ENCODE measurements around the gene LACTB. TPM values are rescaled to one million over a fixed set of nuclear protein-coding genes. Genes with fewer than 3 reads are reported as not detected.

The LACTB gene
- total and polyA plus RNA-seq, 2 of the 4 experiments (the other 2 are of a cell fraction), result 12.9 to 32.7 TPM

DNA sequence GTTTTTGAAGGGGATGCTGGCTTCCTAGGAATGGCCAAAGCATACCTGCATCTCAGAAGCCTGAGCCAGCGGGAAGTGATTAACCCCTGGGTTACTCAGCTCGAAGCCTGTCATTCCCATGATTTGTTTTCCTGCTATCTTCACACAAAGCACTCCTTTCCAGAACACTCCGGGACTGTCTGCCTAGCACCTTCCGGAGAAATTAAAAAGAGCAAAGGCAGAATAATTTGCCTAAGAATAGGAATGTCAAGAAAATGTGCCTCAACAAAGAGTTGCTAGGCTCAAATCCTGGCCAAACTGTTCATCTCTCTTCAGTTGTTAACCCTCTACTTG is 45.0 kb upstream of the LACTB start:
- Histone ChIP-seq H3K27me3 (ENCODE audit: control insufficient read depth, insufficient read depth, low read length) (no peaks in the 10 kb centered on the region), H4K5ac (ENCODE audit: low read depth, low read length) (no peak overlapping the region), H3K27ac (ENCODE audit: insufficient read depth, low read length) (no peak overlapping the region), H3K4me1 (ENCODE audit: control insufficient read depth, insufficient read depth, low read length) (peaks cover 24% of the 10 kb centered on the region), H2BK5ac (ENCODE audit: low read depth, low read length, poor library complexity, severe bottlenecking) (no peak overlapping the region), H3K4me2 (ENCODE audit: low read depth, low read length) (no peak overlapping the region), H3K4me3 (ENCODE audit: insufficient read depth, low read depth, low read length) (no peak overlapping the region), H4K91ac (ENCODE audit: insufficient read depth, low read depth, low read length) (peak overlapping the region; percentile 12; the same call in 1 of the 2 replicates), H3K18ac (ENCODE audit: low read depth, low read length) (no peak overlapping the region), H3K23ac (ENCODE audit: low read depth, low read length) (0 out of 2 replicates have a peak overlapping the region, but pooled peaks have one; percentile 7), H3K56ac (ENCODE audit: extremely low read depth, insufficient read depth, low read length) (no peak overlapping the region), H2AFZ (replicated peaks; ENCODE audit: low read length, poor library complexity) (no peak overlapping the region), H3K14ac (replicated peaks; ENCODE audit: low read depth, low read length) (no peak overlapping the region), H3K4ac (ENCODE audit: low read depth, low read length) (no peak overlapping the region), H3K79me1 (ENCODE audit: low read depth in 1 of 2, low read length in 2 of 2) (no peaks in the 10 kb centered on the region), H3K9me1 (ENCODE audit: insufficient read depth, low read length) (peaks cover 21% of the 10 kb centered on the region), H2AK5ac (ENCODE audit: low read depth, low read length) (peak overlapping the region; percentile 3; the same call in 1 of the 2 replicates), H2AK9ac (replicated peaks; ENCODE audit: low read depth, low read length, poor library complexity) (no peak overlapping the region), H2BK120ac (ENCODE audit: low read depth, low read length) (no peak overlapping the region), H3K9ac (ENCODE audit: low read depth, low read length) (no peak overlapping the region), H2BK20ac (ENCODE audit: low read depth, low read length) (no peak overlapping the region), H2BK15ac (ENCODE audit: low read depth, low read length) (peak overlapping the region; percentile 23; the same call in 1 of the 3 replicates), H4K8ac (ENCODE audit: low read depth in 2 of 2, low read length in 2 of 2) (no peak overlapping the region), H3K9me3 (ENCODE audit: control insufficient read depth, insufficient read depth, low read length) (no peaks in the 10 kb centered on the region), H3K36me3 (ENCODE audit: control insufficient read depth, insufficient read depth, low read length) (peaks cover 4% of the 10 kb centered on the region), H4K20me1 (ENCODE audit: insufficient read depth, low read length) (peaks cover 19% of the 10 kb centered on the region)
- CTCF ChIA-PET, result interaction anchor here (0.6 kb wide), 1 partner anchor 259 kb away, joined by 3 read pairs; no protein-coding TSS in a partner anchor
- POLR2A ChIA-PET (ENCODE audit: unreplicated experiment), result no interaction called here
- dilution Hi-C loops (cut with HindIII; ENCODE audit: low sequenced_read_pairs, unreplicated experiment) (no loop called here), intact Hi-C loops (cut with micrococcal nuclease) (no loop called here), in situ Hi-C loops (cut with MboI; ENCODE audit: low sequenced_read_pairs) (no loop called here)
- no peak for TF ChIP-seq CHD1 (IDR thresholded peaks at IDR 0.05; ENCODE audit: low read depth, low read length)
- TF ChIP-seq RAD21 (IDR thresholded peaks at IDR 0.05; ENCODE audit: low read length), result no peak
- no peak for TF ChIP-seq BHLHE40 (IDR thresholded peaks at IDR 0.05; ENCODE audit: low read depth, low read length)
- TF ChIP-seq NFE2L2 (IDR thresholded peaks at IDR 0.05; ENCODE audit: low read depth, low read length), result no peak
- TF ChIP-seq MAFK (IDR thresholded peaks at IDR 0.05; ENCODE audit: low read depth, low read length), result no peak
- TF ChIP-seq RCOR1 (IDR thresholded peaks at IDR 0.05; ENCODE audit: insufficient replicate concordance, low read length), result no peak
- TF ChIP-seq, protein P1, sequence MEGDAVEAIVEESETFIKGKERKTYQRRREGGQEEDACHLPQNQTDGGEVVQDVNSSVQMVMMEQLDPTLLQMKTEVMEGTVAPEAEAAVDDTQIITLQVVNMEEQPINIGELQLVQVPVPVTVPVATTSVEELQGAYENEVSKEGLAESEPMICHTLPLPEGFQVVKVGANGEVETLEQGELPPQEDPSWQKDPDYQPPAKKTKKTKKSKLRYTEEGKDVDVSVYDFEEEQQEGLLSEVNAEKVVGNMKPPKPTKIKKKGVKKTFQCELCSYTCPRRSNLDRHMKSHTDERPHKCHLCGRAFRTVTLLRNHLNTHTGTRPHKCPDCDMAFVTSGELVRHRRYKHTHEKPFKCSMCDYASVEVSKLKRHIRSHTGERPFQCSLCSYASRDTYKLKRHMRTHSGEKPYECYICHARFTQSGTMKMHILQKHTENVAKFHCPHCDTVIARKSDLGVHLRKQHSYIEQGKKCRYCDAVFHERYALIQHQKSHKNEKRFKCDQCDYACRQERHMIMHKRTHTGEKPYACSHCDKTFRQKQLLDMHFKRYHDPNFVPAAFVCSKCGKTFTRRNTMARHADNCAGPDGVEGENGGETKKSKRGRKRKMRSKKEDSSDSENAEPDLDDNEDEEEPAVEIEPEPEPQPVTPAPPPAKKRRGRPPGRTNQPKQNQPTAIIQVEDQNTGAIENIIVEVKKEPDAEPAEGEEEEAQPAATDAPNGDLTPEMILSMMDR (conservative IDR thresholded peaks at IDR 0.05; ENCODE audit: low read depth, low read length), result no peak
- TF ChIP-seq, protein P2, sequence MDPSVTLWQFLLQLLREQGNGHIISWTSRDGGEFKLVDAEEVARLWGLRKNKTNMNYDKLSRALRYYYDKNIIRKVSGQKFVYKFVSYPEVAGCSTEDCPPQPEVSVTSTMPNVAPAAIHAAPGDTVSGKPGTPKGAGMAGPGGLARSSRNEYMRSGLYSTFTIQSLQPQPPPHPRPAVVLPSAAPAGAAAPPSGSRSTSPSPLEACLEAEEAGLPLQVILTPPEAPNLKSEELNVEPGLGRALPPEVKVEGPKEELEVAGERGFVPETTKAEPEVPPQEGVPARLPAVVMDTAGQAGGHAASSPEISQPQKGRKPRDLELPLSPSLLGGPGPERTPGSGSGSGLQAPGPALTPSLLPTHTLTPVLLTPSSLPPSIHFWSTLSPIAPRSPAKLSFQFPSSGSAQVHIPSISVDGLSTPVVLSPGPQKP (IDR thresholded peaks at IDR 0.05; ENCODE audit: borderline replicate concordance, low read depth, low read length), result no peak
- TF ChIP-seq SMC3 (IDR thresholded peaks at IDR 0.05; ENCODE audit: low read depth, low read length), result no peak
- TF ChIP-seq CEBPB (IDR thresholded peaks at IDR 0.05; ENCODE audit: low read depth, low read length), result no peak
- TF ChIP-seq POLR2A (IDR thresholded peaks at IDR 0.05; ENCODE audit: low read depth, low read length), result no peak
- TF ChIP-seq FOS (IDR thresholded peaks at IDR 0.05; ENCODE audit: low read depth, low read length), result no peak
- no peak for TF ChIP-seq MXI1 (IDR thresholded peaks at IDR 0.05; ENCODE audit: borderline replicate concordance, low read depth, low read length)
- TF ChIP-seq, protein P3, sequence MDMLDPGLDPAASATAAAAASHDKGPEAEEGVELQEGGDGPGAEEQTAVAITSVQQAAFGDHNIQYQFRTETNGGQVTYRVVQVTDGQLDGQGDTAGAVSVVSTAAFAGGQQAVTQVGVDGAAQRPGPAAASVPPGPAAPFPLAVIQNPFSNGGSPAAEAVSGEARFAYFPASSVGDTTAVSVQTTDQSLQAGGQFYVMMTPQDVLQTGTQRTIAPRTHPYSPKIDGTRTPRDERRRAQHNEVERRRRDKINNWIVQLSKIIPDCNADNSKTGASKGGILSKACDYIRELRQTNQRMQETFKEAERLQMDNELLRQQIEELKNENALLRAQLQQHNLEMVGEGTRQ (IDR thresholded peaks at IDR 0.05; ENCODE audit: low read depth, low read length), result no peak
- TF ChIP-seq RFX5 (IDR thresholded peaks at IDR 0.05; ENCODE audit: low read depth, low read length), result no peak
- no peak for TF ChIP-seq MAZ (IDR thresholded peaks at IDR 0.05; ENCODE audit: borderline replicate concordance, low read depth, low read length)
- DNase-seq (no peak), ATAC-seq (ENCODE audit: low read depth) (no peak)
- WGBS, 2 experiments (ENCODE audit: extremely low coverage in 2 of 2, insufficient read length in 1 of 2), result no CpG with 5 or more reads among the region's 4 CpGs
- no TSS peak for BruUV-seq (replicated peaks)

Measured in IMR-90 (cell line).